Measurements from ENCODE around the gene FRMPD1. TPM values are rescaled to one million over a fixed set of nuclear protein-coding genes. Genes with fewer than 3 reads are reported as not detected.

The FRMPD1 gene
- total RNA-seq, 4 donors from 2014 or later = 0.27 to 4.6 (median 0.64) TPM; not detected in 1

- DNase-seq = no peak
- H3K9me3 ChIP-seq = no peaks in the 10 kb centered on the region
- in situ Hi-C loops (cut with MboI; ENCODE audit: low pct_ligation_motif_present in 1 of 4, low pct_unique_long_range_greater_than_20kb in 1 of 4, low sequenced_read_pairs in 3 of 4) = no loop called here
- TF ChIP-seq POLR2A (IDR thresholded peaks at IDR 0.05) (no peak), POLR2AphosphoS5 (IDR thresholded peaks at IDR 0.05) (no peak), EP300 (IDR thresholded peaks at IDR 0.05; ENCODE audit: low read depth) (no peak)
- TF ChIP-seq, protein P1, sequence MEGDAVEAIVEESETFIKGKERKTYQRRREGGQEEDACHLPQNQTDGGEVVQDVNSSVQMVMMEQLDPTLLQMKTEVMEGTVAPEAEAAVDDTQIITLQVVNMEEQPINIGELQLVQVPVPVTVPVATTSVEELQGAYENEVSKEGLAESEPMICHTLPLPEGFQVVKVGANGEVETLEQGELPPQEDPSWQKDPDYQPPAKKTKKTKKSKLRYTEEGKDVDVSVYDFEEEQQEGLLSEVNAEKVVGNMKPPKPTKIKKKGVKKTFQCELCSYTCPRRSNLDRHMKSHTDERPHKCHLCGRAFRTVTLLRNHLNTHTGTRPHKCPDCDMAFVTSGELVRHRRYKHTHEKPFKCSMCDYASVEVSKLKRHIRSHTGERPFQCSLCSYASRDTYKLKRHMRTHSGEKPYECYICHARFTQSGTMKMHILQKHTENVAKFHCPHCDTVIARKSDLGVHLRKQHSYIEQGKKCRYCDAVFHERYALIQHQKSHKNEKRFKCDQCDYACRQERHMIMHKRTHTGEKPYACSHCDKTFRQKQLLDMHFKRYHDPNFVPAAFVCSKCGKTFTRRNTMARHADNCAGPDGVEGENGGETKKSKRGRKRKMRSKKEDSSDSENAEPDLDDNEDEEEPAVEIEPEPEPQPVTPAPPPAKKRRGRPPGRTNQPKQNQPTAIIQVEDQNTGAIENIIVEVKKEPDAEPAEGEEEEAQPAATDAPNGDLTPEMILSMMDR (IDR thresholded peaks at IDR 0.05) = no peak
- intact Hi-C loops (cut with DNase I; ENCODE audit: low total_unique reads) = no loop called here
- no peaks in the 10 kb centered on the region for H3K36me3 ChIP-seq
- H3K27me3 ChIP-seq = no peaks in the 10 kb centered on the region
- peaks cover 0 to 2% (median under 1%) of the 10 kb centered on the region in 4 donors for H3K4me1 ChIP-seq
- H3K4me3 ChIP-seq = no peak overlapping the region
- H3K27ac ChIP-seq = no peak overlapping the region
Observed at GRCh38 chr9:37608250-37608649, 42.5 kb upstream of the FRMPD1 start.

GRCh38 chr9:37609735-37610397 is 40.9 kb upstream of the FRMPD1 start:
- intact Hi-C loops (cut with DNase I; ENCODE audit: low total_unique reads) = no loop called here
- in situ Hi-C loops (cut with MboI; ENCODE audit: low pct_ligation_motif_present in 1 of 4, low pct_unique_long_range_greater_than_20kb in 1 of 4, low sequenced_read_pairs in 3 of 4) = no loop called here
- Histone ChIP-seq H3K27ac (no peak overlapping the region), H3K36me3 (no peaks in the 10 kb centered on the region), H3K27me3 (no peaks in the 10 kb centered on the region), H3K4me3 (no peak overlapping the region), H3K9me3 (no peaks in the 10 kb centered on the region), H3K4me1 (no peaks in the 10 kb centered on the region)
- TF ChIP-seq, protein P1 (IDR thresholded peaks at IDR 0.05) = no peak
- no peak for TF ChIP-seq POLR2A (IDR thresholded peaks at IDR 0.05)
- TF ChIP-seq POLR2AphosphoS5 (IDR thresholded peaks at IDR 0.05) = no peak
- no peak for TF ChIP-seq EP300 (IDR thresholded peaks at IDR 0.05; ENCODE audit: low read depth)
- WGBS, 2 donors (ENCODE audit: low coverage in 1 of 2) = 77 to 81% methylated on average over 3 to 6 of the region's 6 CpGs
- DNase-seq = no peak

DNA sequence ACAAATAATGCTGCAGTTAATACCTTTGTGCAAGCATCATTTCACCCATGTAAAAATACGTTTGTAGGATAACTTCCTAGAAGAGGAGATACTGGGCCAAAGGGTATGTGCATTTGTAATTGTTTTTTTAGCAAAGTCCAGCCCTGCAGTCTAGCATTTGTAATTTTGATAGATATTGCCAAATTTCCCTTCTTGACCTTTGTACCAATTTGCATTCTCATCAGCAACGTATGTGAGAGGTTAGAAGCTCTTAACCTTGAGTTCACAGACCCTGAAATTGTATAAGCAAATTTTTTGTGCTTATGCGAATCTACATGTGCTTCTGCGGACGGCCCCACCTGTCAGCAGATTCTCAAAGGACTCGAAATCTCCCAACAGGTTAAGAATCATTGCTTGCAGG is 39.7 kb upstream of the FRMPD1 start:
- Histone ChIP-seq H3K4me1 (no peaks in the 10 kb centered on the region), H3K27ac (no peak overlapping the region), H3K27me3 (no peaks in the 10 kb centered on the region), H3K36me3 (no peaks in the 10 kb centered on the region), H3K4me3 (no peak overlapping the region), H3K9me3 (no peaks in the 10 kb centered on the region)
- no peak for DNase-seq
- WGBS, 2 donors (ENCODE audit: low coverage in 1 of 2) = 65 to 77% methylated on average over 6 of the region's 6 CpGs
- intact Hi-C loops (cut with DNase I; ENCODE audit: low total_unique reads) (no loop called here), in situ Hi-C loops (cut with MboI; ENCODE audit: low pct_ligation_motif_present in 1 of 4, low pct_unique_long_range_greater_than_20kb in 1 of 4, low sequenced_read_pairs in 3 of 4) (no loop called here)
- TF ChIP-seq, protein P1 (IDR thresholded peaks at IDR 0.05) = no peak
- TF ChIP-seq POLR2AphosphoS5 (IDR thresholded peaks at IDR 0.05) (no peak), EP300 (IDR thresholded peaks at IDR 0.05; ENCODE audit: low read depth) (no peak), POLR2A (IDR thresholded peaks at IDR 0.05) (no peak)

DNA sequence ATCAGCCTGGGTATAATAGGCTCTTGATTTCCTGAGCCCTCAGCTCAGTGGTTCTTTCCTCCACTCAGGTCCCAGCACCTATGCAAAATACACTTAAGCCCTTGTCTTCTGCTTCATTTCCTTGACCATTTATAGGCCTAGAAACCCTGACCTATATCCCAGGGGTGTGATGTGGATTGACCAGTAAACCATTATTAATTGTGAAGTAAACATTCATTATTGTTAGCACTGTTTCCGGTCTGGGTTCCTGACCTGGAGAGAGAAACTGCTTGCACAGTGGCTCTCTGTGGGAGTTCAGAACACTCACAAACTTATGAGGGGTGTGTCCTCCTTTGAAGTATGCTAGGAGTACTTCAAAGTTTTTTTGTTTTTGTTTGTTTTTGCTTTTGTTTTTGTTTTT is 38.8 kb upstream of the FRMPD1 start:
- H3K9me3 ChIP-seq = no peaks in the 10 kb centered on the region
- H3K4me3 ChIP-seq = no peak overlapping the region
- TF ChIP-seq EP300 (IDR thresholded peaks at IDR 0.05; ENCODE audit: low read depth) (no peak), POLR2A (IDR thresholded peaks at IDR 0.05) (no peak), POLR2AphosphoS5 (IDR thresholded peaks at IDR 0.05) (no peak)
- TF ChIP-seq, protein P1 (IDR thresholded peaks at IDR 0.05) = no peak
- H3K4me1 ChIP-seq = no peaks in the 10 kb centered on the region
- in situ Hi-C loops (cut with MboI; ENCODE audit: low pct_ligation_motif_present in 1 of 4, low pct_unique_long_range_greater_than_20kb in 1 of 4, low sequenced_read_pairs in 3 of 4) (no loop called here), intact Hi-C loops (cut with DNase I; ENCODE audit: low total_unique reads) (no loop called here)
- DNase-seq = no peak
- 62 to 67% methylated on average over 1 of the region's 1 CpG for WGBS, 2 donors (ENCODE audit: low coverage in 1 of 2)
- H3K27ac ChIP-seq = no peak overlapping the region
- H3K27me3 ChIP-seq = no peaks in the 10 kb centered on the region
- no peaks in the 10 kb centered on the region for H3K36me3 ChIP-seq
